Measurements from ENCODE around the gene MAML2.
A peak's percentile ranks its signal among the peaks of the same experiment; 100 is the strongest.

MAML2 gene

GRCh38 chr11:96159968-96160367 lies 183.0 kb downstream of the MAML2 start:
- TF ChIP-seq EZH2 (optimal IDR thresholded peaks at IDR 0.05; ENCODE audit: low read depth, low read length) (no peak), CTCF (IDR thresholded peaks at IDR 0.05; ENCODE audit: low read length) (no peak), EZH2phosphoT487 (IDR thresholded peaks at IDR 0.05; ENCODE audit: low read length) (no peak)
- Histone ChIP-seq H3K36me3 (replicated peaks; ENCODE audit: insufficient read depth, low read length) (no peaks in the 10 kb centered on the region), H3K27ac (ENCODE audit: low read length) (no peak overlapping the region), H3K9me2 (replicated peaks; ENCODE audit: insufficient read depth, low read length) (no peaks in the 10 kb centered on the region), H2AFZ (ENCODE audit: low read length) (no peak overlapping the region), H3K79me2 (ENCODE audit: low read length) (peaks cover 18% of the 10 kb centered on the region), H3K9ac (ENCODE audit: low read length) (no peak overlapping the region), H3K4me2 (ENCODE audit: low read depth, low read length) (no peak overlapping the region), H3K27me3 (replicated peaks; ENCODE audit: insufficient read depth, low read length) (no peaks in the 10 kb centered on the region), H3K9me3 (replicated peaks; ENCODE audit: insufficient read depth, low read length) (no peaks in the 10 kb centered on the region), H3K4me1 (ENCODE audit: low read length) (peaks cover 22% of the 10 kb centered on the region), H3K4me3 (ENCODE audit: low read length) (no peak overlapping the region), H4K20me1 (ENCODE audit: insufficient read depth, low read length) (no peaks in the 10 kb centered on the region), H3F3A (ENCODE audit: insufficient read depth, low read length) (peaks cover 15% of the 10 kb centered on the region; the same call in 1 of the 2 replicates)
- DNase-seq = no peak

DNA sequence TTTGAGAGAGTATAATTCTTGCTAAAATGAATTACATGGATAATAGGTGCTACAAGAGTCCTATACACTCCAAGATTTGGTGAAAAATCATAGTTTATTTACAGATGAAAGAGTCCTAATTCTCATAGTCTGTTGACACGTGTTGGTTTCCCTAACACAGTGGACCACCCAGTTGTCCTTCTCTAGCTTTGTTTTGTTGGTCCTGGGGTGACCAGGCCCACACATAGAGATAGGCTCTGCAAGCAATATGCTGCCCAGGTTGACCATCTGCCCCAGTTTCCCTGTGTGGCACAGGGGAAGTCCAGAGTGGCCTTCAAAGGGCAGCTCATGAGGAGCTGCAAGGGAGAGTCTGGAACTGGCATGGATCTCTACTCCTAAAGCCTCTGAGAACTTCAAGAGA lies 184.9 kb downstream of the MAML2 start:
- Histone ChIP-seq H3F3A (ENCODE audit: insufficient read depth, low read length) (peaks cover 15% of the 10 kb centered on the region; the same call in 1 of the 2 replicates), H3K9me3 (replicated peaks; ENCODE audit: insufficient read depth, low read length) (no peaks in the 10 kb centered on the region), H3K4me1 (ENCODE audit: low read length) (peaks cover 22% of the 10 kb centered on the region), H2AFZ (ENCODE audit: low read length) (no peak overlapping the region), H3K9ac (ENCODE audit: low read length) (no peak overlapping the region), H3K27ac (ENCODE audit: low read length) (no peak overlapping the region), H3K9me2 (replicated peaks; ENCODE audit: insufficient read depth, low read length) (no peaks in the 10 kb centered on the region), H3K4me3 (ENCODE audit: low read length) (no peak overlapping the region), H4K20me1 (ENCODE audit: insufficient read depth, low read length) (no peaks in the 10 kb centered on the region), H3K27me3 (replicated peaks; ENCODE audit: insufficient read depth, low read length) (no peaks in the 10 kb centered on the region), H3K79me2 (ENCODE audit: low read length) (peaks cover 21% of the 10 kb centered on the region), H3K36me3 (replicated peaks; ENCODE audit: insufficient read depth, low read length) (no peaks in the 10 kb centered on the region), H3K4me2 (ENCODE audit: low read depth, low read length) (no peak overlapping the region)
- TF ChIP-seq EZH2 (optimal IDR thresholded peaks at IDR 0.05; ENCODE audit: low read depth, low read length) (no peak), CTCF (IDR thresholded peaks at IDR 0.05; ENCODE audit: low read length) (no peak), EZH2phosphoT487 (IDR thresholded peaks at IDR 0.05; ENCODE audit: low read length) (no peak)
- DNase-seq = no peak

DNA sequence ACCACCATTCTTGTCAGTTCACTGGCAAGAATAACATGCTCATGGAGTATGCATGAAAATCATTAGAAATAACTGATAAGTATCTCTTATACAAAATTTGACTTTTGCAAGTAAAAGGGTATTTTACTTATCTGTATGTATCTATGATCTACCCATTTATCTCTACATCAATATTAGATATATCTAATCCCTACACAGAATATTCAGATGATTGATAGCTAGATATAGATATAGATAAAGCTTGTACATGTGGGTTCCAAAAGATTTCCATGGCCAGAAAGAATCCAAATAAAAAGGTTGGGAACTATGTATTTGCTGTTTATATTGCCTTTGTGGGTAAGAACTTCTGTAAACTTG lies 185.5 kb downstream of the MAML2 start:
- TF ChIP-seq EZH2phosphoT487 (IDR thresholded peaks at IDR 0.05; ENCODE audit: low read length) (no peak), CTCF (IDR thresholded peaks at IDR 0.05; ENCODE audit: low read length) (no peak), EZH2 (optimal IDR thresholded peaks at IDR 0.05; ENCODE audit: low read depth, low read length) (no peak)
- no peak overlapping the region for H2AFZ ChIP-seq (ENCODE audit: low read length)
- peaks cover 22% of the 10 kb centered on the region for H3K4me1 ChIP-seq (ENCODE audit: low read length)
- peaks cover 15% of the 10 kb centered on the region; the same call in 1 of the 2 replicates for H3F3A ChIP-seq (ENCODE audit: insufficient read depth, low read length)
- no peaks in the 10 kb centered on the region for H3K27me3 ChIP-seq (replicated peaks; ENCODE audit: insufficient read depth, low read length)
- H3K9ac ChIP-seq (ENCODE audit: low read length) = no peak overlapping the region
- peak overlapping the region; percentile 55; the same call in 1 of the 2 replicates for H3K4me2 ChIP-seq (ENCODE audit: low read depth, low read length)
- H3K9me3 ChIP-seq (replicated peaks; ENCODE audit: insufficient read depth, low read length) = no peaks in the 10 kb centered on the region
- no peaks in the 10 kb centered on the region for H3K36me3 ChIP-seq (replicated peaks; ENCODE audit: insufficient read depth, low read length)
- no peak for DNase-seq
- no peaks in the 10 kb centered on the region for H3K9me2 ChIP-seq (replicated peaks; ENCODE audit: insufficient read depth, low read length)
- no peak overlapping the region; the same call in 1 of the 2 replicates for H3K4me3 ChIP-seq (ENCODE audit: low read length)
- H4K20me1 ChIP-seq (ENCODE audit: insufficient read depth, low read length) = no peaks in the 10 kb centered on the region
- peaks cover 21% of the 10 kb centered on the region for H3K79me2 ChIP-seq (ENCODE audit: low read length)
- peak overlapping the region; percentile 75; the same call in 1 of the 2 replicates for H3K27ac ChIP-seq (ENCODE audit: low read length)

Measured in MM.1S (cell line).